Measurements from ENCODE around the gene GNPAT. TPM values are rescaled to one million over a fixed set of nuclear protein-coding genes. Genes with fewer than 3 reads are reported as not detected.

The GNPAT gene
- total RNA-seq, 1 experiment from 2014 or later, result 21.8 TPM

DNA sequence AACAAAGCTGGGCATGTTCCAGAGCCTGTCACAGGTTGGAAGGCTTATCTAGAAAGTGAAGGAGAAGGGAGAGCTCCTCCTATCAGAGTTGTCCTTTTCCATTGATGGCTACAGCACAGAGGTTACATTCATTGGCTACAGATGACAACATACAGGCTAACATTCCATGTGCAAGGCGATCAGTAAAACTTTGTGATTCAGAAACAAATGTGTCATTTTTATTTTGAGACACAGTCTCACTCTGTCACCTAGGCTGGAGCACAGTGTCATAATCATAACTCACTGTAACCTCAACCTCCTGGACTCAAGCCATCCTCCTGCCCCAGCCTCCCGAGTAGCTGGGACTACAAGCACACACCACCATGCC, 46.6 kb upstream of the GNPAT start:
- ChIA-PET CTCF (no interaction called here), POLR2A (ENCODE audit: unreplicated experiment) (no interaction called here)
- Histone ChIP-seq H4K20me1 (ENCODE audit: insufficient read depth) (no peaks in the 10 kb centered on the region), H3F3A (ENCODE audit: insufficient read depth, low read depth) (no peaks in the 10 kb centered on the region), H3K27me3 (ENCODE audit: insufficient read depth, low read depth) (peaks cover 91% of the 10 kb centered on the region), H3K9me3 (ENCODE audit: insufficient read depth, low read depth) (no peaks in the 10 kb centered on the region), H3K4me3 (no peak overlapping the region), H2AFZ (no peak overlapping the region), H3K9me2 (ENCODE audit: insufficient read depth) (no peaks in the 10 kb centered on the region), H3K4me2 (no peak overlapping the region), H3K27ac (no peak overlapping the region), H3K4me1 (replicated peaks; ENCODE audit: insufficient read depth) (0 out of 2 replicates have a peak, but pooled peaks cover 5% of the 10 kb centered on the region), H3K79me2 (ENCODE audit: low read depth) (no peaks in the 10 kb centered on the region), H3K36me3 (ENCODE audit: low read depth) (no peaks in the 10 kb centered on the region)
- no peak for DNase-seq
- intact Hi-C loops (cut with micrococcal nuclease; ENCODE audit: unreplicated experiment), result no loop called here
- BruUV-seq (replicated peaks), result no TSS peak
- no peak for TF ChIP-seq EZH2 (IDR thresholded peaks at IDR 0.05; ENCODE audit: low read depth)
- TF ChIP-seq, protein P1, sequence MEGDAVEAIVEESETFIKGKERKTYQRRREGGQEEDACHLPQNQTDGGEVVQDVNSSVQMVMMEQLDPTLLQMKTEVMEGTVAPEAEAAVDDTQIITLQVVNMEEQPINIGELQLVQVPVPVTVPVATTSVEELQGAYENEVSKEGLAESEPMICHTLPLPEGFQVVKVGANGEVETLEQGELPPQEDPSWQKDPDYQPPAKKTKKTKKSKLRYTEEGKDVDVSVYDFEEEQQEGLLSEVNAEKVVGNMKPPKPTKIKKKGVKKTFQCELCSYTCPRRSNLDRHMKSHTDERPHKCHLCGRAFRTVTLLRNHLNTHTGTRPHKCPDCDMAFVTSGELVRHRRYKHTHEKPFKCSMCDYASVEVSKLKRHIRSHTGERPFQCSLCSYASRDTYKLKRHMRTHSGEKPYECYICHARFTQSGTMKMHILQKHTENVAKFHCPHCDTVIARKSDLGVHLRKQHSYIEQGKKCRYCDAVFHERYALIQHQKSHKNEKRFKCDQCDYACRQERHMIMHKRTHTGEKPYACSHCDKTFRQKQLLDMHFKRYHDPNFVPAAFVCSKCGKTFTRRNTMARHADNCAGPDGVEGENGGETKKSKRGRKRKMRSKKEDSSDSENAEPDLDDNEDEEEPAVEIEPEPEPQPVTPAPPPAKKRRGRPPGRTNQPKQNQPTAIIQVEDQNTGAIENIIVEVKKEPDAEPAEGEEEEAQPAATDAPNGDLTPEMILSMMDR (conservative IDR thresholded peaks at IDR 0.05), result no peak

DNA sequence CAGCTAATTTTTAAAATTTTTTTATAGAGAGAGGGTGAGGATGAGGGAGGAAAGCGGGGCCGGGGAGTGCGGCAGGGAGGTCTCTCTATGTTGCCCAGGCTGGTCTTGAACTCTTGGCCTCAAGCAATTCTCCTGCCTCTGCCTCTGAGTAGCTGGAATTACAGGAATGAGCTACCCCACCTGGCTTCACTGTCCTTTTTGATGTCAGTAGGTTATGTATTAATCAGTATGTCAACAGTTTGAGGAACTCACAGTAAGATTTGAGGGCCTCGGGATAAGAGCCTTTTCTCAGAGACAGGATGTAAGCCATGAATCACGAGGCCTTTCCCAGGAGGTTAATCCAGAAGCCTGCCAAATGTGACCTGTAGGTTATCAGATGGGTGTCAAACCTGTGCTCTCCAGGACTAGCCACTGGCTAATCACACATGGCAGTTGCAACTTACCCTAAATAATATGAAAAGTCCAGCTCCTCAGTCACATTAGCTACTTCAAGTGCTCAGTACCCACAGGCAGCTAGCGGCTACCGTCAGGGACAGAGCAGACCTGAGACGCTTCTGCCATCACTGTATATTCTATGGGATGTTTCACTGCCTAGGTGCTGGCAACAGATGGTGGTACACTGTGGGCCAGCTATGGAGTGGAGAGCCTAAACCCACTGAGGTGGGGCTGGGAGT, 46.0 kb upstream of the GNPAT start:
- Histone ChIP-seq H2AFZ (no peak overlapping the region), H3K4me2 (no peak overlapping the region), H4K20me1 (ENCODE audit: insufficient read depth) (no peaks in the 10 kb centered on the region), H3F3A (ENCODE audit: insufficient read depth, low read depth) (no peaks in the 10 kb centered on the region), H3K27ac (no peak overlapping the region), H3K4me1 (replicated peaks; ENCODE audit: insufficient read depth) (0 out of 2 replicates have a peak, but pooled peaks cover 5% of the 10 kb centered on the region), H3K36me3 (ENCODE audit: low read depth) (no peaks in the 10 kb centered on the region), H3K27me3 (ENCODE audit: insufficient read depth, low read depth) (peaks cover 91% of the 10 kb centered on the region), H3K9me3 (ENCODE audit: insufficient read depth, low read depth) (no peaks in the 10 kb centered on the region), H3K9me2 (ENCODE audit: insufficient read depth) (no peaks in the 10 kb centered on the region), H3K4me3 (no peak overlapping the region), H3K79me2 (ENCODE audit: low read depth) (no peaks in the 10 kb centered on the region)
- ChIA-PET CTCF (no interaction called here), POLR2A (ENCODE audit: unreplicated experiment) (no interaction called here)
- BruUV-seq (replicated peaks), result no TSS peak
- DNase-seq, result peak in 1 of 2 experiments; percentile 41
- intact Hi-C loops (cut with micrococcal nuclease; ENCODE audit: unreplicated experiment), result no loop called here
- no peak for TF ChIP-seq EZH2 (IDR thresholded peaks at IDR 0.05; ENCODE audit: low read depth)
- TF ChIP-seq, protein P1 (conservative IDR thresholded peaks at IDR 0.05), result no peak

DNA sequence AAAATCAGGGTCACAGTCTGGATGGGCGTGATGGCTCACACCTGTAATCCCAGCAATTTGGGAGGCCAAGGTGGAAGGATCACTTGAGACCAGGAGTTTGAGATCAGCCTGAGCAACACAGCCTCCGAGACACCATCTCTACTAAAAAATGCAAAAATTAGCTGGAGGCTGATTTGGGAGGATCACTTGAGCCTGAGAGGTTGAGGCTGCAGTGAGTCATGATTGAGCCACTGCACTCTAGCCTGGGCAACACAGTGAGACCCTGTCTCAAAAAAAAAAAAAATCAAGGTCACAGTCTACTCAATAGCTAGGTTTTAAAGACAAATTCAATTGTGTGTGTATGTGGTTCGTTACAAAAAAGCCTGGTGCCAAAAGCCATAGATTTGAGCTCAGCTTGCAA, 44.7 kb upstream of the GNPAT start:
- DNase-seq, result no peak
- H3K27me3 ChIP-seq (ENCODE audit: insufficient read depth, low read depth), result peaks cover 91% of the 10 kb centered on the region
- no peaks in the 10 kb centered on the region for H3K9me3 ChIP-seq (ENCODE audit: insufficient read depth, low read depth)
- no peak overlapping the region for H3K27ac ChIP-seq
- no peaks in the 10 kb centered on the region for H4K20me1 ChIP-seq (ENCODE audit: insufficient read depth)
- H3K79me2 ChIP-seq (ENCODE audit: low read depth), result no peaks in the 10 kb centered on the region
- H3K9me2 ChIP-seq (ENCODE audit: insufficient read depth), result no peaks in the 10 kb centered on the region
- H3K4me2 ChIP-seq, result no peak overlapping the region
- no peak overlapping the region for H2AFZ ChIP-seq
- POLR2A ChIA-PET (ENCODE audit: unreplicated experiment), result no interaction called here
- no peaks in the 10 kb centered on the region for H3K36me3 ChIP-seq (ENCODE audit: low read depth)
- H3K4me1 ChIP-seq (replicated peaks; ENCODE audit: insufficient read depth), result 0 out of 2 replicates have a peak, but pooled peaks cover 5% of the 10 kb centered on the region
- CTCF ChIA-PET, result interaction anchor here (0.5 kb wide), 1 partner anchor 39 kb away, joined by 3 read pairs; no protein-coding TSS in a partner anchor
- BruUV-seq (replicated peaks), result no TSS peak
- no peaks in the 10 kb centered on the region for H3F3A ChIP-seq (ENCODE audit: insufficient read depth, low read depth)
- TF ChIP-seq, protein P1 (conservative IDR thresholded peaks at IDR 0.05), result no peak
- no peak for TF ChIP-seq EZH2 (IDR thresholded peaks at IDR 0.05; ENCODE audit: low read depth)
- H3K4me3 ChIP-seq, result no peak overlapping the region
- intact Hi-C loops (cut with micrococcal nuclease; ENCODE audit: unreplicated experiment), result no loop called here
